ENCODE measurements around the gene VTI1B.

DNA sequence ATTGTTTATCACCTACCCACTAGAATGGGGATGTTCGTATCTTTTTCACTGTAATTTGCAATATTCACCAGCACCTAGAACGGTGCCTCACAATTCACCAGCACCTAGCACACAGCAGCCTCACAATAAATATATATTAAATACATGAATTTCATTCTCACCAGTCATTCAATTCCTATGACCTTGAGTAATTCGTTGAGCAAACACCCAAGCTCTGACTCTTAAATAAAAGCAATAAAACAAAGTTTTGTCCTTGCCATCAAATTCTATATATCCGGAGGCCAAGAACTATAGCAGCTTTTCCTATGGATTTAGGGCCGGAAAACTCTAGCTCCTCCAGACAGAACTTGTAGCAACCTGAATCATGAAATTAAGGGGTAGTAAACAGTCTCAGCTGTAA, 981 bp downstream of the VTI1B start:
- TF ChIP-seq EP300 (IDR thresholded peaks at IDR 0.05), result no peak
- TF ChIP-seq CTCF (IDR thresholded peaks at IDR 0.05), result no peak
- TF ChIP-seq POLR2A (IDR thresholded peaks at IDR 0.05), result no peak

All from stomach (tissue), 4 donors.